ENCODE measurements around the gene IFT88. TPM values are rescaled to one million over a fixed set of nuclear protein-coding genes. Genes with fewer than 3 reads are reported as not detected.

Gene IFT88
- polyA plus RNA-seq (2011; rRNA removed) (3.8 and 6.9 TPM in 2 replicates), polyA minus RNA-seq (2011; rRNA and poly(A)+ RNA removed) (5.0 and 6.5 TPM in 2 replicates)

GRCh38 chr13:20566898-20567874 lies at the start of gene IFT88:
IFT88 (plus strand) TSS chr13:20567157; CDS start chr13:20574386, 7,229 bp downstream.
- Histone ChIP-seq H3K4me3 (ENCODE audit: low read depth, low read length) (peak within 1 kb of the TSS; percentile 59), H3K36me3 (ENCODE audit: control insufficient read depth, insufficient read depth, low read length) (no peaks in the 10 kb centered on the region), H3K27me3 (ENCODE audit: control insufficient read depth, insufficient read depth, low read length) (no peaks in the 10 kb centered on the region)
- ChIA-PET CTCF (no interaction called here), POLR2A (no interaction called here)
- DNase-seq (ENCODE audit: low read depth) = peak; percentile 50
- TF ChIP-seq CTCF (IDR thresholded peaks at IDR 0.05; ENCODE audit: insufficient read depth, low read depth, low read length) = no peak

GRCh38 chr13:20518660-20519100 lies 48.3 kb upstream of the IFT88 start:
- DNase-seq (ENCODE audit: low read depth) = no peak
- POLR2A ChIA-PET = no interaction called here

GRCh38 chr13:20519875-20520274 lies 47.1 kb upstream of the IFT88 start:
- Histone ChIP-seq H3K27me3 (ENCODE audit: control insufficient read depth, insufficient read depth, low read length) (no peaks in the 10 kb centered on the region), H3K36me3 (ENCODE audit: control insufficient read depth, insufficient read depth, low read length) (no peaks in the 10 kb centered on the region), H3K4me3 (ENCODE audit: low read depth, low read length) (no peak overlapping the region)
- TF ChIP-seq CTCF (IDR thresholded peaks at IDR 0.05; ENCODE audit: insufficient read depth, low read depth, low read length) = no peak
- no peak for DNase-seq (ENCODE audit: low read depth)
- CTCF ChIA-PET = no interaction called here
- POLR2A ChIA-PET = no interaction called here

More at GRCh38 chr13:20518660-20519100, 48.3 kb upstream of the IFT88 start:
- no peak for TF ChIP-seq CTCF (IDR thresholded peaks at IDR 0.05; ENCODE audit: insufficient read depth, low read depth, low read length)
- no peak overlapping the region for H3K4me3 ChIP-seq (ENCODE audit: low read depth, low read length)
- CTCF ChIA-PET = no interaction called here
- no peaks in the 10 kb centered on the region for H3K36me3 ChIP-seq (ENCODE audit: control insufficient read depth, insufficient read depth, low read length)
- H3K27me3 ChIP-seq (ENCODE audit: control insufficient read depth, insufficient read depth, low read length) = no peaks in the 10 kb centered on the region

- ChIA-PET CTCF (interaction anchor here (0.8 to 2.0 kb wide), 2 partner anchors 10 to 404 kb away, joined by 3 to 5 read pairs; no protein-coding TSS in a partner anchor), POLR2A (no interaction called here)
- no peaks in the 10 kb centered on the region for H3K36me3 ChIP-seq (ENCODE audit: control insufficient read depth, insufficient read depth, low read length)
- no peak for TF ChIP-seq CTCF (IDR thresholded peaks at IDR 0.05; ENCODE audit: insufficient read depth, low read depth, low read length)
- H3K27me3 ChIP-seq (ENCODE audit: control insufficient read depth, insufficient read depth, low read length) = no peaks in the 10 kb centered on the region
- H3K4me3 ChIP-seq (ENCODE audit: low read depth, low read length) = no peak overlapping the region
- no peak for DNase-seq (ENCODE audit: low read depth)
Observed at GRCh38 chr13:20521364-20522115, 45.4 kb upstream of the IFT88 start.

GRCh38 chr13:20525144-20525600 lies 41.8 kb upstream of the IFT88 start:
- peak overlapping the region; percentile 71 for H3K4me3 ChIP-seq (ENCODE audit: low read depth, low read length)
- no peak for TF ChIP-seq CTCF (IDR thresholded peaks at IDR 0.05; ENCODE audit: insufficient read depth, low read depth, low read length)
- DNase-seq (ENCODE audit: low read depth) = no peak
- POLR2A ChIA-PET = no interaction called here
- no peaks in the 10 kb centered on the region for H3K36me3 ChIP-seq (ENCODE audit: control insufficient read depth, insufficient read depth, low read length)
- CTCF ChIA-PET = interaction anchor here (0.9 kb wide), 1 partner anchor 39 kb away, joined by 4 read pairs; no protein-coding TSS in a partner anchor
- H3K27me3 ChIP-seq (ENCODE audit: control insufficient read depth, insufficient read depth, low read length) = no peaks in the 10 kb centered on the region
